Renal cortical epithelial cell (primary cell): ENCODE data around the gene ZNF626. TPM values are rescaled to one million over a fixed set of nuclear protein-coding genes. Genes with fewer than 3 reads are reported as not detected.
"Not testable (repeated sequence)": the region's sequence is repeated elsewhere in the genome, so short reads cannot be mapped to it uniquely, and the experiment has no call there.

Experiments
- DNase-seq: peaks from one replicate; pipeline ENCODE4 v3.0.0-alpha.2; 2011; ENCODE audit warnings: low read depth
- total RNA-seq: library from RNA; depleted of rRNA; stranded (reverse); fragments of >200 nt; gene quantifications from 2 replicates; pipeline ENCODE4 v1.2.3, GENCODE V29; 2014

Gene ZNF626
- total RNA-seq: 21.4 and 22.5 TPM in 2 replicates

- peak; percentile 94 for DNase-seq
These were observed at the start of gene ZNF626 for GRCh38 chr19:20661150-20661819. Gene ZNF626, minus strand, starts transcription at chr19:20661571. Its CDS starts 125 bp downstream, at chr19:20661446.

- no peak for DNase-seq
These were observed 7.9 kb upstream of the ZNF626 start for GRCh38 chr19:20669263-20669662.

- no peak for DNase-seq
These were observed 5.9 kb upstream of the ZNF626 start for GRCh38 chr19:20667281-20667680.

- peak; percentile 0 for DNase-seq
These were observed 3.8 kb upstream of the ZNF626 start for GRCh38 chr19:20664901-20665781.

- DNase-seq: not testable (repeated sequence)
These were observed 3.1 kb upstream of the ZNF626 start for GRCh38 chr19:20664475-20664874.

- DNase-seq: no peak
These were observed 1.2 kb upstream of the ZNF626 start for GRCh38 chr19:20662421-20663105.

- DNase-seq: peak; percentile 41
These were observed 764 bp downstream of the ZNF626 start for GRCh38 chr19:20660473-20661140.

GRCh38 chr19:20640545-20640944, 20.8 kb downstream of the ZNF626 start:
- DNase-seq: no peak

GRCh38 chr19:20640023-20640422, 21.3 kb downstream of the ZNF626 start:
- DNase-seq: no peak

GRCh38 chr19:20624560-20624959, 36.8 kb downstream of the ZNF626 start:
- not testable (repeated sequence) for DNase-seq

GRCh38 chr19:20616071-20616470, 45.3 kb downstream of the ZNF626 start:
- no peak for DNase-seq

GRCh38 chr19:20614971-20615370, 46.4 kb downstream of the ZNF626 start:
- DNase-seq: not testable (repeated sequence)

- no peak for DNase-seq
These were observed 48.6 kb downstream of the ZNF626 start for GRCh38 chr19:20612711-20613316.

- no peak for DNase-seq
These were observed 49.5 kb downstream of the ZNF626 start for GRCh38 chr19:20611866-20612265.

GRCh38 chr19:20607943-20608342, 53.4 kb downstream of the ZNF626 start:
- DNase-seq: no peak

Other genes starting within 250 kb of the ZNF626 start
- gene ZNF737, start 95.8 kb downstream of the ZNF626 start, total RNA-seq: 16.7 and 35.5 TPM in 2 replicates
- gene ZNF66, start 114.7 kb upstream of the ZNF626 start, total RNA-seq: 2.8 and 5.2 TPM in 2 replicates